HG03520 (cell line): ENCODE measurements around the gene TANGO6.

Experiments
- ATAC-seq: cut with Tn5 transposase; IDR thresholded peaks from one replicate; pipeline ENCODE4 v1.9.1; 2021; ENCODE audit warnings: mild to moderate bottlenecking, moderate library complexity; ENCODE audit not compliant: unreplicated experiment

Gene TANGO6

DNA sequence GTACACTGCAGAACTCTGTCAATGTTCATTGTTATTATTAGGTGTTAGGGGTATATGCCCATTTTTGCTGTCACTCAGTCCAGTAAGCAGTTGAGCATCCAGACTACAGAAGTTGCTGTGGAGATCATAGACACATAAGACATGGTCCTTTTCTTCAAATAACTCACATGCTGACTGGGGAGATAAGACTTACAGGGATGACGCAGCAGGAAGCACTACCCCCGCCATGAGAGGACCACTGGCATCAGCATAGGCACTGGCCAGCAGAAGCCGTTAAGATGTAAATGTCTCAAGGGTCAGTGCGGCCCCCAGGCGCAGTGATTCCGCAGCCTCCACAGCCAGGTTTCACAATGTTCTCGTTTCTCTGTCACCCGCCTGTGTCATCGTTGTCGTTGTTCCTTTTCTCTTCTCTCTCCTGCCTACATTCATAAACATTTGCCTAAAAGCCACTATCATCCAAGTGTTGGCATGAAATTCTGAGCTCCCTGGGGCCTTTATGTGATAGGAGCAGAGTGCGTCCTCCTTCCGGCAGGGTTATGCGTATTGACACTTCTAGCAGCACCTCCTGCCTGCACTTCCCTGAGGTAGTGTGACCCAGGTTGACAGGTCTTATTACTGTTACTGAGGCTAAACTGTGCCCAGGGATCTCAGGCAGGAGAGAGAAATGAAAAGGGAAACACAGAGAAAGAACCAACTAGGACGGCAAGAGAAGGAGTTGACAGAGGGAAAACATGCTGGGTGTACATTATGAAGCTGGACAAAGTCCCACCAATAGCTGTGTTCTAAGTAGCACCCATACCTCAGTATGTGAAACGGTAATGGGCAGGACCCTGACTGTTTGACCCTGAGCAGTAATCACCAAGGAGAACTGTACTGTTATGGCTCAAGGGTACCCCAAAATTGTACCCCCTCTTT is 17.9 kb downstream of the TANGO6 start:
- ATAC-seq, result no peak

DNA sequence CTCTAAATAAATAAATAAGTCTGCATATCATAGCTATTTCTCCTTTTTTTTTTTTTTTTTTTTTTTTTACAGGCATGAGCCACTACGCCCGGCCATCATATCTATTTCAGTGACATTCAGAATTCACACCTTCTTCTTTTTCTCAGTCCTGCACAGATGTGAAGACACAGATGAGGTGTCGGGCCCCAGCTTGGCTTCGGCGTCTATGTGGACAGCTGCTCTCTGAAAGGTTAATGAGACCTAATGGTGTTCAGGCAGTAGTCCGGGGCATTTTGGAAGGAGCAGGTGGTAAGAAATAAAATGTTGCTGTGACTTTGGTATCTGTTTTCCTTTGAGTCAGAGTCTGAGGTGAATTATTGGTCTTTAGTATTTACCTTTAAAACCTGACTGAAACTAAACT is 23.6 kb downstream of the TANGO6 start:
- ATAC-seq, result no peak

DNA sequence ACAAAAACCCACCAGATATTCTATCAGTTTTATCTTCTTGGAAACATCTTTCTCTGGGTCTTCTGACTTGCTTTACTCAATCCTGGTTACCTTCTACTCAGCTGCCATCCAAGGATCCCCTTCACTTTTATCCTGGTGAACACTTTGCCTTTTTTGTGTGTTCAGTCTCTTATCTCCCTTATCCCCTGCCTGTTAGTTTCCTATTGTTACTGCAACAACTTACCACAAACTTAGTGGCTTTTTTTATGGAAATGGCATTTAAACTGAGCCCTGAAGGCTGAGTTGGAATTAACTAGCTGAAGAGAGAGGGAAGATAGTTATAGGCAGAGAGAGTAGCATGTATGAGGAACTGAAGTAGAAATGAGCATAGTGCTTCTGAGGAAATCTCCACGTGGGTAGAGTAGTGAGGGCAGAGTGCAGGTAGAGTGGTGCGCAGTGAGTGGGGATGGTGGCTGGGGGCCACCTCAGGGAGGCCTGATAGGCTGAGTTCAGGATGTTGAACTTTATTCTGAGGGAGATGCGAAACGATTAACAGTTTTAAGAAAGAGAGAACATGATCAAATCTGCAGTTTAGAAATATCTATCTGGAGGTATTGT is 26.3 kb downstream of the TANGO6 start:
- ATAC-seq, result no peak

DNA sequence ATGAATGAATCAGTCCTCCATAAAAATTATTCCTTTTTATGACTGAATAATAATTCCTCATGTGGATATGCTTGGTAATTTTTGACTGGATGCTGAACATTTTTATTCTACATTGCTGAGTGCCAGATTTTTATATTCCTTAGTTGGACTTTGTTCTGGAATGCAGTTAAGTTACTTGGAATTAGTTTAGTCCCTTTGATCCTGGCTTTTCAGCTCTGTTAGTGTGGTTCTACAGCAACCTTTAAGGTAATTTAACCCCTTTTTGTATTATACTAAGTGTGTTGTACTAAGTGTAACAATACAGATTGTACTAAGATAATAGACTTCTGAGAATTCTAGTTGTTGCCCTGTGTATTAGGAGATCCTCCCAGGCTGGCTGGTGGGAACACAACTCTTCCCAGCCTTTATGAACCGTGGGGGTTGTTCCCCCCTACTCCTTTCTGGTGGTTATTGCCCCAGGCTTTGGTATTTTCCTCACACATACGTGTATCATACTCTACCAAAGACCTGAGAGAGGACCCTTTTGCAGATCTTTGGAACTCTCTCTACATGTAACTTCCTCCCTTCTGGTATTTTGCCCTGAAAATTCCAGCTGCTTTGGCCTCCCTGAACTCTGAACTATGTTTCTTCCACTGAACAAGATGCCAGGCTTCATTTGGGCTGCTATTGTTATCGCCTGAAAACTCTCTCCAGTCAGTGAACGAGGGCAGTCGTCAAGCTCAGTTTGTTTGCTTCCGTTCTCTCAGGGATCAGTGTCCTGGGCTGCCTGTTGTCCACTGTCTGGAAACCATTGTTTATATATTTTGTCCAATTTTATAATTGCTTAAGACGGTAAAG is 30.5 kb downstream of the TANGO6 start:
- no peak for ATAC-seq

GRCh38 chr16:68875871-68876270 is 32.5 kb downstream of the TANGO6 start:
- ATAC-seq, result no peak

- no peak for ATAC-seq
Observed at GRCh38 chr16:68883685-68884084, 40.4 kb downstream of the TANGO6 start.

- no peak for ATAC-seq
Observed at GRCh38 chr16:68884401-68884800, 41.1 kb downstream of the TANGO6 start.

DNA sequence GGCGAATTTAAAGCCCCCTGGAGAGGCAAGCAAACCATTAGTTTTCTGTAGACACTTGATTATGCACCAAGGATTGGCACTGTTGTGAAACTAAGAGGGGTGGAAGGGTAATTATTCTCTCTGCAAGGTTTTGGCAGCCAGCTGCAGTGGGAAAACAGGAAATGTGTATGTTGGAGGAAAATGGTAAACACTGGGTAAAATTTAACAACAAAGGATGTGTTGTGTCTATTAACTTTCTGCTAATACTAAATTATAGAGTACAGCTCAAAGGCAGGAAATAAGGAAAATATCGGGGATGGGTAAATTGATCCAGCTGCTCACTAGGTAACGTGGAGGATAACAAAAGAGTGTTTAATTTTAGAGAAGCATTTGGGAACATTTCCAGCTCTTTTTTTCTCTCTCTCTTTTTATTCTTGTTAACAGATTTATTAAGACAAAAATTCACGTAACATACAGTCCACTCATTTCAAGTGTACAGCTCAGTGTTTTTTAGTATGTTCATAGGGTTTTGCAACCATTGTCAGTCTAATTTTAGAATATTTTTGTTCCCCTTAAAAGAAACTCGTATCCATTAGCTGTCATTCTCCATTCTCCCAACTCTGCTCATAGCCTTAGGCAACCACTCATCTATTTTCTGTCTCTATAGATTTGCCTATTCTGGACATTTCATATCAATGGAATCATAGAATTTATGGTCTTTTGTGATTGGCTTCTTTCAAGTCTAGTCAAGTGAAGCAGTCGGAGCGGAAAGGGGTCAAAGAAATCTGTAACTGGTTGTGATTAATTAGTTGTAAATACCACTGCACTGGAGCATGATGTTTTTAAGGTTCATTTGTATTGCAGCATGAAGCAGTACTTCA is 41.8 kb downstream of the TANGO6 start:
- no peak for ATAC-seq

DNA sequence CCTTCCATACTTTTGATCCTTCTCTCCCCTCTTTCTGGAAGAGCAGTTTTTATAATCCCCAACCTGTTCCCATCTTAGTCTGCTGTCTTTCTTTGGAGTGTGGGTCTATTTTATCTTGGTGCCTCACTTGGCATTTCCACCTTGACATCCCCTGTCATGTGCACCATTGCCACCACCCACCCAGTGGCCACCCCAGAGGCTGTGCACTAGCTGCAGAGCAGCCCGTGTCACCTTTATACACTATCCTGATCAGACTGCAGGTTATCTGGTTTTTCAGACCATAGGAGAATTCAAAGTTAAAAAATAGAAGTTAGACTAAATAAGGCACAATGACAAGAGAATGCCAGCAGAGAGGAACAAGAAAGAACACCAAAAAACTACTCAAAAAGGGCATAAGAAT is 43.8 kb downstream of the TANGO6 start:
- ATAC-seq, result no peak

GRCh38 chr16:68889508-68890150 is 46.3 kb downstream of the TANGO6 start:
- ATAC-seq, result no peak

- no peak for ATAC-seq
Observed at GRCh38 chr16:68892214-68892613, 48.9 kb downstream of the TANGO6 start.

DNA sequence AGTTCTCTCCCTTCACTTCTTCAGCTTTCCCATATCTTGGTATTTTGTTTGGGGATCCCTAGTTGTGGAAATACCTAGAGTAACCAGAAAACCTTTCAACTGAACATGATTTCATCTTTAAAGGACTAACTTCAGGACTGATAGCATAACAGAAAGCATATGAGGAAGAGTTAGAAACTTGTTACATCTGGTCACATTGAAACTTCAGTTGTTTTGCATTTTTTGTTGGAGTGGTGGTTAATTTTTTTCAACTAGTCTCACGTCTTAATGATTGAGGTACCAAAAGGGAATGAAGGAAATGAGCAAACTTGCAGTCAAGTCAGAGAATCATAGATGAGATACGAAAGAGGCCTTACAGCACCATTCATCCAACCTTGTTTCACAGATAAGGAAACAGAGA is 49.6 kb downstream of the TANGO6 start:
- ATAC-seq, result no peak

DNA sequence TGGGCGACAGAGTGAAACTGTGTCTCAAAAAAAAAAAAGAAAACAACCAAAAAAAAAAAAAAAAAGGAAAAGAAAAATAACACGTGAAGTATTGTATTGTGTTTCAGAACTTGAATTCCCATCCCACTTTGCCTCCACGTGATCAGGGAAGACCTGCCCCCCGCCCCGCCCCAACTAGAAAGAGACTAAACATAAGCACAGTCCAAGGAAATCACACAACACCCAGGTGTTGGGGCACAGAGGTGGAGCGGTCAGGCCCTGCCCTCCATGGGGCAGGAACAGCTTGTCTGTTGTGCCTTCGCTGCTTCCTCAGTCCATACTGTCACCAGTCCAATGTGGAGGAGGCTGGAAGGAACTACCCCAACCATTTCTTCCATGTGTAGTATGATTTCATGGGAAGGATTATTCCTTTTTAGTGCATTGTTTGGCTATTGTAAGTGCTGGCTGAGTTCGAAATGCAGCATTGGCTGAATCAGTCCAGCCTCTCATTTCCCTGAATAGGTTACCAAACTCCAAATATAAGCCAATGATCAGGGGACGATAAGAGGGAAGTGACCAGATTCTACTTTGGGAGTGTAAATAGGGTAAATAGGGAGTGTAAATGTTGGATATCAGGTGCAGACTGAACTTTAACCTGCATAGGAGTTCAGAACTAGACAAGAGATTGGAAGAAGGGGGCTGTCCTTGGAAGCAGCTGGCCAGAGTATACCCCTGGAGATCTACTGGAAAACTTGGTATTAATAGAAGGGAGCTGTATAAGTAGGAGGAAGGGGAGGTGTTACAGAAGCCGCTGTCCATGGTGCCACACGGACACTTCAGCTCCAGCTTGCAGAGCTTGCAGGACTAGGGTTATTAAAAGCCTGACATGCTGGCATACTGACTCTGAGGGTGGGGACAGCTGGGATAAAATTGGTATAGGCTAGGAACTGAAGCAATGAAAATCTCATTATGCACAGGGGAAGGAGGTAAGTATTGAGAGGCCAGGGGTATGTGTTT is 50.7 kb downstream of the TANGO6 start:
- no peak for ATAC-seq

DNA sequence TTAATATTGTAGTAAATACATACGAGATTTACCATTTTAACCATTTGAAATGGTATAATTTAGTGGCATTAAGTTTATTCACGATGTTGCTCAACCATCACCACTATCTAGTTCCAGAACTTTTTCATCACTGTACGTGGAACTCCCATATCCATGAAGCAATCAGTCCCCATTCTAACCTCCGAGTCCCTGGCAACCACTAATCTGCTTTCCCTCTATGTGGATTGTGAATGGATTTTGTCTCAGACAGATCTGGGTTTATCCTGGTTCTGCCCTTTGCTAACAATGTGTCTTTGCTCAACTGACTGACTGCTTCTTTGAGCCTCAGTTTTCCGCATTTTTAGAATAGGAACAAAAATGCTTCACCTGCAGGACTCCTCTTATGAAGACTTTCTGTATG is 51.4 kb downstream of the TANGO6 start:
- no peak for ATAC-seq

DNA sequence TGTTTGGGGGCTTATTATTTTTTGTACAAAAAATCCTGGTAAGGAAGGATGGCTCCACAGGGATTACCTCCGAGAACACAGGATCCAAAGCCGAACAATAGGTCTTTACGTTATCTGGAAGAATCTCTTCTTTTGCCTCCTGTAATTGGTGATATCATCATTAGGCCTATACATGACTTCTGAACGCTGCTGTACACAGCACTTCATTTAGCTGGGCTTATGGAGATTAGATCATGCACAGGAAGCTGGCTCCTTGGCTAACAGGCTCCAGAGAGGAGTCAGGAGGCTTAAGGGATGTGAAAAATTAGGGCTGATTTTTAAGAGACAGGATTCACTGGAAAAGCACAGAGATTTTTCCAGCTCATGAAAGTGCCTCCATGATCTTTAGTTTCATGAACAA is 54.7 kb downstream of the TANGO6 start:
- no peak for ATAC-seq

- no peak for ATAC-seq
Observed at GRCh38 chr16:68900009-68900408, 56.7 kb downstream of the TANGO6 start.

GRCh38 chr16:68902003-68902968 is 59.0 kb downstream of the TANGO6 start:
- no peak for ATAC-seq

DNA sequence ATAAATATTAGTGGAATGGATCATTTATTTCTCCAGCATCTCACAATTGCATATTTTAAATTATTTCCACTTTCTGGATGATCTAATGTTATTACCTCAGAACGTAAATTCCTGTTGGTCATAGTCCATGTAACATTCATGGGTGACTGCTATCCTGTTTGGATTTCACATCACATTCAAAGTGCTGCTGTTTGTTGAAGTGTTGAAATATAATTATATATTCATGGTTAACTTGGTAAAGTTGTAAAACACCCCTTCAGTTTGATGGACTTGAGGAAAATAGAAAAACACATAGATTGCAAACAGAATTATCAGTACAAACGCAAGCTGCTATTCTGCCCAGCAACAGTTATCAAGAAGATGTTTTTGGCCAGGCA is 59.6 kb downstream of the TANGO6 start:
- ATAC-seq, result no peak
